WI38 (cell line): ENCODE measurements around the gene RIN2.
"Not testable (repeated sequence)": the region's sequence is repeated elsewhere in the genome, so short reads cannot be mapped to it uniquely, and the experiment has no call there.

Experiments
- H3K4me3 ChIP-seq: 2 replicates; pipeline ENCODE4 v1.5.1; 2011; ENCODE audit warnings: low read depth, mild to moderate bottlenecking, control low read depth, low read length
- CTCF ChIP-seq: IDR thresholded peaks from 2 replicates; pipeline ENCODE4 v1.5.1; 2012; ENCODE audit warnings: low read depth, mild to moderate bottlenecking, control low read depth, low read length

Gene RIN2

GRCh38 chr20:19799325-19799724, 41.3 kb downstream of the RIN2 start:
- TF ChIP-seq CTCF = no peak
- H3K4me3 ChIP-seq = no peak overlapping the region

GRCh38 chr20:19802099-19802491, 44.0 kb downstream of the RIN2 start:
- TF ChIP-seq CTCF = no peak
- no peak overlapping the region for H3K4me3 ChIP-seq

GRCh38 chr20:19802492-19803158, 44.6 kb downstream of the RIN2 start:
- no peak for TF ChIP-seq CTCF
- H3K4me3 ChIP-seq = no peak overlapping the region

- H3K4me3 ChIP-seq = not testable (repeated sequence)
These were observed 48.2 kb downstream of the RIN2 start for GRCh38 chr20:19806276-19806675.

GRCh38 chr20:19806806-19807190, 48.7 kb downstream of the RIN2 start:
- H3K4me3 ChIP-seq = no peak overlapping the region
- no peak for TF ChIP-seq CTCF

- no peak for TF ChIP-seq CTCF
- no peak overlapping the region for H3K4me3 ChIP-seq
These were observed 49.3 kb downstream of the RIN2 start for GRCh38 chr20:19807191-19807945.
